K562 (cell line): ENCODE data around the gene LENEP.

Experiments
- POLR2AphosphoS5 ChIP-seq: IDR thresholded peaks from 2 replicates; pipeline ENCODE4 v1.6.1; 2011; ENCODE audit warnings: mild to moderate bottlenecking, low read depth, low read length, moderate library complexity; ENCODE audit not compliant: control insufficient read depth, insufficient read depth
- TF ChIP-seq, protein P1 (sequence below): fragments of 450-650 bp; IDR thresholded peaks from 2 replicates; pipeline ENCODE4 v1.6.1; 2016; ENCODE audit warnings: missing biosample characterization, missing genetic modification characterization

- TF ChIP-seq, protein P1, sequence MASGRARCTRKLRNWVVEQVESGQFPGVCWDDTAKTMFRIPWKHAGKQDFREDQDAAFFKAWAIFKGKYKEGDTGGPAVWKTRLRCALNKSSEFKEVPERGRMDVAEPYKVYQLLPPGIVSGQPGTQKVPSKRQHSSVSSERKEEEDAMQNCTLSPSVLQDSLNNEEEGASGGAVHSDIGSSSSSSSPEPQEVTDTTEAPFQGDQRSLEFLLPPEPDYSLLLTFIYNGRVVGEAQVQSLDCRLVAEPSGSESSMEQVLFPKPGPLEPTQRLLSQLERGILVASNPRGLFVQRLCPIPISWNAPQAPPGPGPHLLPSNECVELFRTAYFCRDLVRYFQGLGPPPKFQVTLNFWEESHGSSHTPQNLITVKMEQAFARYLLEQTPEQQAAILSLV (tag) = no peak
- TF ChIP-seq POLR2AphosphoS5 = no peak
Measured at GRCh38 chr1:155002464-155003226, 9.3 kb downstream of the LENEP start, which contains the start of gene ZBTB7B.
